Umbilical cord (tissue), 2 donors: Measurements from ENCODE around the gene CRYZL1. TPM values are rescaled to one million over a fixed set of nuclear protein-coding genes. Genes with fewer than 3 reads are reported as not detected.
"Not testable (repeated sequence)": the region's sequence is repeated elsewhere in the genome, so short reads cannot be mapped to it uniquely, and the experiment has no call there.

ENCODE experiments used
- DNase-seq: peaks from one replicate; pipeline ENCODE4 v3.0.0-alpha.2; 2015; ENCODE audit warnings: low spot score
- total RNA-seq: library from RNA; depleted of rRNA; stranded (reverse); fragments of >200 nt; gene quantifications from one replicate; pipeline ENCODE4 v1.2.3, GENCODE V29; 2014; ENCODE audit warnings: low replicate concordance; ENCODE audit not compliant: insufficient read depth

Gene CRYZL1
- total RNA-seq, 1 donor from 2014 or later = 58.3 TPM

DNA sequence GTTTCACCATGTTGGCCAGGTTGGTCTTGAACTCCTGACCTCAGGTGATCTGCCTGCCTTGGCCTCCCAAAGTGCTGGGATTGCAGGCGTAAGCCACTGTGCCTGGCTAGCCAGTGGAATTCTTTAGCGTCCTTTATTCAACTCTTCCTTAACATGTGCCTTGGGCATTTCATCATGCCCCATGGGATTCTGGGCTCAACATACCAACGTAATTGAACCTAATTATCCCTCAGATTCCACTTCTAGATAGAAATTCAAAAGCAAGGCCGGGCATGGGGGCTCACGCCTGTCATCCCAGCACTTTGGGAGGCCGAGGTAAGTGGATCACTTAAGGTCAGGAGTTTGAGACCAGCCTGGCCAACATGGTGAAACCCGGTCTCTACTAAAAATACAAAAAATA, 15.4 kb downstream of the CRYZL1 start:
- not testable (repeated sequence) for DNase-seq

- DNase-seq = no peak
These were observed 19.3 kb downstream of the CRYZL1 start for GRCh38 chr21:33622253-33622652.

GRCh38 chr21:33619726-33620125, 21.8 kb downstream of the CRYZL1 start:
- DNase-seq = no peak

- no peak for DNase-seq
These were observed 23.1 kb downstream of the CRYZL1 start for GRCh38 chr21:33618407-33618806.

- not testable (repeated sequence) for DNase-seq
These were observed 24.0 kb downstream of the CRYZL1 start for GRCh38 chr21:33617565-33617964.

- no peak for DNase-seq
These were observed 30.4 kb downstream of the CRYZL1 start for GRCh38 chr21:33611006-33611744.

GRCh38 chr21:33608559-33608958, 33.0 kb downstream of the CRYZL1 start:
- peak; percentile 61 for DNase-seq

GRCh38 chr21:33598051-33598450, 43.5 kb downstream of the CRYZL1 start:
- DNase-seq = no peak

DNA sequence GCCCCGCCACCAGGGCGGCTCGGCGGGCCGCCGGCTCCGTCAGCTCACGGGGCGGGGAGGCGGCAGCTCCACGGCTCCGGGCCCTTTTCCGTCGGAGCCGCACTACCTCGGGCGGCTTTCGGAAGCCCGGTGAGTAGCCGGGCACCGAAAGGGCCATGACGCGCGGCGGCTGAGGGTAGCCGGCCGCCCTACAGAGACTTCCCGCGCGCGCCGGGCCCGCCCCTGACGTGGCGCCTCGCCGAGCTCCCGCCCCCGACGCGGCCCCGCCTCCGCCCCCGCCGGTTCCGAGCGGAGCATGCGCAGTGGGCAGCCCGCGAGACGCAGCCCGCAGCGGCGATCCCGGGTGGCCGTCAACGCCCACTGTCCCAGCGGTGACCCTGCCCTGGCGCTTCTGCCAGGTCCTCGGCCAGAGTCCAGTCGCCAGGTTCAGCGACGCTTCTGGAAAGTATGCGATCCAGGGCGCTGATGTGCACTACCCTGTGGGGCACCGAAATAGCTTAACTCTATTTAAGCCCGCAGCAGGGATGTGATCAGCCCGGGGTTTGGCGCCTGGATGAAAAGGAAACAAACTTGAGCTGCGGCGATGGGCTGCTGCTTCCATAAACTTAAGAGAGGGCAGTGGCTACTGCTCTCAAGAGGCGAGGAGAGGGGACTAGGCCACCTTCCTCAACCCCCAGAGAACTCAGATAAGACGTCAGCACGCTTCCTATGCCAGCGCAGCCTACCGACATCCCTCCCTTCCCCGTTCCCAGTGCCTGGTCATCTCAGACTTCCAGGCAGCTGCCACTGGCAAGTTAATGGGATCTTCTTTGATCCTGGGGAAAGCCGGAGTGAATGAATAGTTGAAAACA, 52.8 kb downstream of the CRYZL1 start, which contains the start of gene DONSON:
Gene DONSON, minus strand, starts transcription at position 200 of the 851 bp plus-strand sequence. Its CDS starts 43 bp downstream, at position 157.
- DNase-seq = peak; percentile 92

- peak; percentile 56 for DNase-seq
These were observed 53.6 kb downstream of the CRYZL1 start for GRCh38 chr21:33587792-33588484.

DNA sequence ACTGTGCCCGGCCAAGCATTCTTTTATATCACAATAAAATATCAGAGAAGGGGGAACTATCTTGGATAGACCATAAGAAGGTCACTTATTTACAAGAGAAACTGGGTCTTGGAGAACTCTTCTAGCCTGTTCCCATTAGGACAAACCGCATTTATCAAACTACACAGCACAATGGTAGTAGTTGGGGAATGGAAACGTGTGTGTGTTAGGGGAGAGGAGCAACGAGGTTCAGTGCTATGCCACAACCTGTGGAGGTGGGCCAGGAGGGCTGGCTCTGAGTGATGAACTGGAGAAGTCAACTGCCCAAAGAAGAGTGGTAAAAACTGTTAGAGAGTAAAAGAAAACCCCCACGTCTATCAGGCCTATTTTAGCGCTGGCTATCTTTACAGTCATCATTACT, 54.6 kb downstream of the CRYZL1 start:
- no peak for DNase-seq

DNA sequence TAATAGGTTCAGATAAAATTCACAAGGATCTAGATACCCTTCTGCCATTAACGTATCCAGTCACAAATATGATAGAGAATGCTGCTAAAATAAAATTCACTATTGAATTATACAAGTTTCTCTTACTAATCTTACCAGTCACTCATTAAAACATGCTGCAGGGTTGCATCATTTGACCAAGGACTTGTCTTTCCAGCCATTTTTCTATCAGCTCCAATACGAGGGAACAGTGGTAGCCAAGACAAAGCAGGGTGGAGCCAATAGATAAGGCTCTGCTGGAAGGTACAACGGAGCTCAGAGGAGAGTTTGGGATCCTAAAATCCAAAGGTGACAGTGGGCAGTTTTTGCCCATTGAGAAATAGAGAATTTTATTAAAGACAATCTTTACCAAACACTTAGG, 57.1 kb downstream of the CRYZL1 start:
- DNase-seq = no peak

DNA sequence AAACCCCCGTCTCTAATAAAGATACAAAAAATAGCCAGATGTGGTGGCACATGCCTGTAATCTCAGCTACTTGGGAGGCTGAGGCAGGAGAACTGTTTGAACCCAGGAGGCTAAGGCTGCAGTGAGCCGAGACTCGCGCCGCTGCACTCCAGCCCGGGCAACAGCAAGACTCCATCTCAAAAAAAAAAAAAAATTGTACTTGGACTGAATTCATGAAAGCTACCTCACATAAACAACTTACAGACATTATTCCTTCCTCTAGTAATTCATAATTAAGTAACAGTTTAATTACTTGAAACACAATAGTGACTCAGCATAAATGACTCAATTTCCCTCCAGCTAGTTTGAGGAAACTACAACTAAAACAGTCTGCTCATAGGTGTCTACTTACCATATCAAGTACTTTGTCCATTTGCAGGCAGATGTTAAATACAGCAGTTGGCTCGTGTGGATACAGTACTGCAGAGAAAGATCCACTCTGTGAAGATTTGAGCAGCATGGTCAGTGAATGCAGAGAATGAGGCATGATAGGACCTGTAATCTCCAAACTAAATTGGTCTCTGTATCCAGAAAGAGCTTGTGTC, 62.5 kb downstream of the CRYZL1 start:
- no peak for DNase-seq

- DNase-seq = no peak
These were observed 63.3 kb downstream of the CRYZL1 start for GRCh38 chr21:33578214-33578613.

DNA sequence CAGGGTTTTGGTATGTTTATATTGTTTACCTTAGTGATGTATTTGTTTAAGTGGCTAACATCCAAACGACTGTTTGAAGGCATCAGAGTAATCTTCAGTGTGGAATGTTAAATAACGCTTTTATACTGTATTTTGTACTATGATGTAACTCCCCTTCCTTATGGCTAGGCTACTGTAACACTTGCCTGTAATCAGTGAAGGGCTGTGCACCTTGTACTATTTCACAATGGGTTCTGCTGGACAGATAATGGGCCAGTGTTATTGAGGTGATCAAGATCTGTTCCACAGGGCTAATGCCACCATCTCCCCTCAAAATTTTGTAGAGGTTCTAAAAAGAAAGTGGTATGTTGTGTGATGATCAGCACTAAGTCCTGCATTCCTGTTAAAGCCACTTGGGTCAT, 64.8 kb downstream of the CRYZL1 start:
- DNase-seq = not testable (repeated sequence)

GRCh38 chr21:33572350-33572749, 69.2 kb downstream of the CRYZL1 start:
- DNase-seq = no peak

GRCh38 chr21:33569991-33570390, 71.5 kb downstream of the CRYZL1 start:
- DNase-seq = no peak

DNA sequence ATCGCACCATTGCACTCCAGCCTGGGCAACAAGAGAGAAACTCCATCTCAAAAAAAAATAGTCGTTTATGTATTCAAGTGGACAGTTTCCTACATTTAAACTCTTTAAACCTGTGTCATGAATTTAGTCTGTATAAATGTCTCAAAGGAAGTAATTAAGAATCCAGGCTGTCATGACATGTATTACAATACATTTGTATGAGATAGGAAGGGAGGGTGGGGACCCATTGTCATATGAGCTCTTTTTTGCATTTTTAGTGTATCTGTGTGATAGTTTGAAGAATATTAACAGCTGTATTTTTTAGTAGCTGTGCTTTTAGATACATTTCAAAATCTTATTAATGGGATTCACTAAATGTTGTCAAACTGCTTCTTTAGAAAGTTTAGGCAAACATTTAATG, 73.1 kb downstream of the CRYZL1 start:
- no peak for DNase-seq

GRCh38 chr21:33567914-33568313, 73.6 kb downstream of the CRYZL1 start:
- no peak for DNase-seq

GRCh38 chr21:33566514-33566913, 75.0 kb downstream of the CRYZL1 start:
- DNase-seq = no peak

DNA sequence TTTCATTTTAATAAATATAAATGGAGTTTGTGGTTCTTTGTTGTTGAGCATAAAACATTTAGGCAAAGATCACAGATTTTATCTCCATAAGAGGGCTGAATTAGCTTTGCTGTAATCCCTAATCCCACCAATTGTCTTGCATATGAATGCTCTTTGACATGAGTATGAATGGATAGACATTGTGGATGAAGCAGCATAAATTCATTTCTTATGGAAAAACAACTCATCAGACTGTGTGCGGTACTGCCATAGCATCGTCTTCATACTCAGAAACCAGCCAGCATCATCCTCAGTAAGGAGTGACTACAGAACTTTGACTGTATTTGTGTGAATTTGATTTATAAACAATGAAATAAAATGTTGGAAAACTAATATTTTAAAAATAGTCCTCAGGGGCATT, 79.2 kb downstream of the CRYZL1 start:
- DNase-seq = no peak

DNA sequence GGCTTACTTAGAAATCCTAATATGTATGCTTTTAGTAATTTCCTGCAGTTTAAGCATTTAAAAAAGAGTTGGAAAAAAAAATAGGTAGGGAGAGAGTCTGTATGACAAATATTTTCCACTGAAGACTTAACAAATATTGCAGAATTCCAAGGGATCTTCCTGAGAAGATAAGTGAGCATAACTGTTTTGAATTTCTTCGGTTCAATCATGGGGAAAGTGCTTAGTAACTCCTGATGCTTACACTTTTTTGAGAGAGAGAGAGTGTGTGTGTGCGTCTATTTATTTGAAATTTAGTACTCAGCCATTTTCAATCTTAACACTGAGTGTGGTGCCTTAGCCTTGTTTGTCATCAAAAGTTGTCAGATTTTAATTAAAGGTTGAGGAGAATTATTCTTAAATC, 80.2 kb downstream of the CRYZL1 start:
- peak; percentile 39 for DNase-seq
